IMR-90 (cell line): ENCODE measurements around the gene OR6J1. TPM values are rescaled to one million over a fixed set of nuclear protein-coding genes. Genes with fewer than 3 reads are reported as not detected.

Experiments used
- ATAC-seq: fragments of 200-7000 bp; cut with Tn5 transposase; 2 replicates; pipeline ENCODE4 v1.9.1; 2020; ENCODE audit warnings: low read depth, mild to moderate bottlenecking, moderate library complexity
- BruUV-seq: library from RNA; stranded (reverse); fragments of 400-500 nt; replicated peaks from 2 replicates; lab custom pipeline; 2021; lab: Mats Ljungman, UMichigan
- CTCF ChIA-PET: fragments of 300-600 bp; formaldehyde crosslinking; extraction: SDS; loops from one replicate; lab custom pipeline; 2021; ENCODE audit warnings: antibody characterized with exemption; lab: Yijun Ruan, JAX
- POLR2A ChIA-PET: fragments of 300-600 bp; sonication (Branson Sonifier 250); formaldehyde crosslinking; loops from one replicate; lab custom pipeline; 2022; ENCODE audit warnings: antibody characterized with exemption; ENCODE audit not compliant: unreplicated experiment; lab: Charles Lee
- DNase-seq: peaks from one replicate; pipeline ENCODE4 v3.0.0; 2013
- H2AFZ ChIP-seq: replicated peaks from 2 replicates; pipeline ENCODE3; 2013; ENCODE audit warnings: low read length, mild to moderate bottlenecking; ENCODE audit not compliant: poor library complexity
- H2AK5ac ChIP-seq: 2 replicates; pipeline ENCODE4 v1.6.1; 2013; ENCODE audit warnings: low read depth, low read length, inconsistent platforms
- H2AK9ac ChIP-seq: replicated peaks from 2 replicates; pipeline ENCODE3; 2013; ENCODE audit warnings: mild to moderate bottlenecking, low read depth, low read length, moderate library complexity; ENCODE audit not compliant: poor library complexity
- H2BK120ac ChIP-seq: 2 replicates; pipeline ENCODE4 v1.6.1; 2013; ENCODE audit warnings: low read depth, low read length, inconsistent platforms
- H2BK15ac ChIP-seq: 3 replicates; pipeline ENCODE4 v1.6.1; 2013; ENCODE audit warnings: low read depth, low read length, inconsistent platforms
- H2BK20ac ChIP-seq: 2 replicates; pipeline ENCODE4 v1.6.1; 2013; ENCODE audit warnings: low read depth, mild to moderate bottlenecking, inconsistent platforms, low read length, moderate library complexity
- H2BK5ac ChIP-seq: 2 replicates; pipeline ENCODE4 v1.6.1; 2013; ENCODE audit warnings: mild to moderate bottlenecking, low read depth, low read length, inconsistent platforms; ENCODE audit not compliant: poor library complexity, severe bottlenecking
- H3K14ac ChIP-seq: replicated peaks from 2 replicates; pipeline ENCODE4 v1.6.1; 2013; ENCODE audit warnings: low read depth, low read length, inconsistent platforms
- H3K18ac ChIP-seq: 2 replicates; pipeline ENCODE4 v1.6.1; 2013; ENCODE audit warnings: low read depth, low read length, control low read depth
- H3K23ac ChIP-seq: 2 replicates; pipeline ENCODE4 v1.6.1; 2013; ENCODE audit warnings: low read depth, low read length, inconsistent platforms
- H3K27ac ChIP-seq: 2 replicates; pipeline ENCODE4 v1.5.1; 2013; ENCODE audit warnings: mild to moderate bottlenecking, control low read depth, low read length; ENCODE audit not compliant: insufficient read depth
- H3K27me3 ChIP-seq: 2 replicates; pipeline ENCODE4 v1.6.1; 2013; ENCODE audit warnings: low read length; ENCODE audit not compliant: control insufficient read depth, insufficient read depth
- H3K36me3 ChIP-seq: 2 replicates; pipeline ENCODE4 v1.6.1; 2013; ENCODE audit warnings: low read length, mixed read lengths; ENCODE audit not compliant: control insufficient read depth, insufficient read depth
- H3K4ac ChIP-seq: 2 replicates; pipeline ENCODE4 v1.6.1; 2013; ENCODE audit warnings: low read depth, low read length, inconsistent platforms
- H3K4me1 ChIP-seq: 2 replicates; pipeline ENCODE4 v1.6.1; 2013; ENCODE audit warnings: low read length, mixed read lengths; ENCODE audit not compliant: control insufficient read depth, insufficient read depth
- H3K4me2 ChIP-seq: 2 replicates; pipeline ENCODE4 v1.6.1; 2013; ENCODE audit warnings: low read depth, mild to moderate bottlenecking, control low read depth, low read length, moderate library complexity
- H3K4me3 ChIP-seq: 2 replicates; pipeline ENCODE4 v1.5.1; 2013; ENCODE audit warnings: low read depth, mild to moderate bottlenecking, control low read depth, low read length, moderate library complexity; ENCODE audit not compliant: insufficient read depth
- H3K56ac ChIP-seq: 2 replicates; pipeline ENCODE4 v1.6.1; 2013; ENCODE audit warnings: low read length, inconsistent platforms; ENCODE audit not compliant: insufficient read depth; ENCODE audit errors: extremely low read depth
- H3K79me1 ChIP-seq, 2 experiments: 2 replicates each; pipeline ENCODE4 v1.6.1; 2013; ENCODE audit warnings: low read length in 2 of 2, inconsistent platforms in 1 of 2, low read depth in 1 of 2
- H3K9ac ChIP-seq: 2 replicates; pipeline ENCODE4 v1.6.1; 2013; ENCODE audit warnings: low read depth, low read length, control low read depth
- H3K9me1 ChIP-seq: 2 replicates; pipeline ENCODE4 v1.6.1; 2013; ENCODE audit warnings: low read length, inconsistent platforms; ENCODE audit not compliant: insufficient read depth
- H3K9me3 ChIP-seq: 2 replicates; pipeline ENCODE4 v1.6.1; 2013; ENCODE audit warnings: low read length; ENCODE audit not compliant: control insufficient read depth, insufficient read depth
- H4K20me1 ChIP-seq: 2 replicates; pipeline ENCODE4 v1.6.1; 2013; ENCODE audit warnings: low read length, inconsistent platforms; ENCODE audit not compliant: insufficient read depth
- H4K5ac ChIP-seq: 2 replicates; pipeline ENCODE4 v1.6.1; 2013; ENCODE audit warnings: mild to moderate bottlenecking, low read depth, low read length, control low read depth
- H4K8ac ChIP-seq, 2 experiments: 2 replicates each; pipeline ENCODE4 v1.6.1; 2013; ENCODE audit warnings: low read depth in 2 of 2, low read length in 2 of 2, control low read depth in 1 of 2, inconsistent platforms in 1 of 2
- H4K91ac ChIP-seq: 2 replicates; pipeline ENCODE4 v1.6.1; 2013; ENCODE audit warnings: low read depth, low read length, inconsistent platforms; ENCODE audit not compliant: insufficient read depth
- BHLHE40 ChIP-seq: fragments of 150-350 bp; IDR thresholded peaks from 2 replicates; pipeline ENCODE4 v1.6.1; 2016; ENCODE audit warnings: mild to moderate bottlenecking, low read depth, low read length
- MAFK ChIP-seq: IDR thresholded peaks from 2 replicates; pipeline ENCODE4 v1.6.1; 2012; ENCODE audit warnings: low read depth, low read length, improper control_type of control experiment
- RAD21 ChIP-seq: IDR thresholded peaks from 2 replicates; pipeline ENCODE4 v1.6.1; 2012; ENCODE audit warnings: low read length, improper control_type of control experiment
- RCOR1 ChIP-seq: IDR thresholded peaks from 2 replicates; pipeline ENCODE4 v1.6.1; 2012; ENCODE audit warnings: mild to moderate bottlenecking, low read length, improper control_type of control experiment; ENCODE audit not compliant: insufficient replicate concordance
- WGBS, 2 experiments: methylation state at CpG; one replicate each; pipeline versions ENCODE4 v1.1.5 to v1.1.7; 2013; ENCODE audit warnings: missing lambda C conversion rate in 2 of 2; ENCODE audit not compliant: insufficient read length in 1 of 2; ENCODE audit errors: extremely low coverage in 2 of 2; 5-methylcytosine and 5-hydroxymethylcytosine counted together
- dilution Hi-C: fragments of 300-500 bp; cut with HindIII; formaldehyde crosslinking; loops from one replicate; pipeline ENCODE4 v1.14.3; 2018; ENCODE audit warnings: low sequenced_read_pairs; ENCODE audit not compliant: unreplicated experiment
- in situ Hi-C: fragments of 300-500 bp; cut with MboI; formaldehyde crosslinking; loops from 3 replicates; pipeline ENCODE4 v1.14.3; 2019; ENCODE audit warnings: low sequenced_read_pairs, inconsistent platforms, mixed read lengths
- intact Hi-C: fragments of 100-400 bp; cut with micrococcal nuclease; formaldehyde crosslinking; loops from 2 replicates; pipeline ENCODE4 v1.10.0; 2022
- polyA plus RNA-seq, 3 experiments: library from polyadenylated mRNA; depleted of rRNA; stranded (reverse); fragments of >200 nt; gene quantifications; 2 replicates each; pipeline ENCODE4 v1.2.3, GENCODE V29; 2012; ENCODE audit warnings: low replicate concordance in 1 of 3
- total RNA-seq: library from RNA; depleted of rRNA; stranded (reverse); fragments of >200 nt; gene quantifications from 2 replicates; pipeline ENCODE4 v1.2.3, GENCODE V29; 2012

OR6J1 gene
- total and polyA plus RNA-seq, 2 of the 4 experiments (the other 2 are of a cell fraction): not detected

DNA sequence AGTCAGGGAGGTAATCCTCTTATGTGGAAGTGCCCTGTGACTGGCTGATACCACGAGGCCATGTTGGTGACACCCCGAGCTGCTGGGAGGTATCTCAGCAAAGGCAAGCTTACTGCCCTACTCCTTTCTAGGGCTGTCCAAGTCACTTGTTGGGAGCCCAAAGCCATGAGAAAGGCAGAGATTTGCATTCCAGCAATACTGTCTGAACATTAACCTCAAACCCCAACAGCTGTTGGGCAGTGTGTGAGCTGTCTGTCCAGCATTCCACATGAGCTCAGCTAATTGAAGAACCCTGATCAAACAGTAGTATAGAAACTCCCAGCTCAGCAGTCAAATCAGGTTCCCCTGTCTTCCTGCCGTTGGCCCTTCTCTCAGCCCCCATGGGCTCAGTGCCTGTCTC is 36.9 kb downstream of the OR6J1 start:
- TF ChIP-seq MAFK: no peak
- no peak for TF ChIP-seq BHLHE40
- TF ChIP-seq RCOR1: no peak
- TF ChIP-seq RAD21: no peak
- Histone ChIP-seq H2BK20ac (no peak overlapping the region), H4K91ac (no peak overlapping the region), H2BK5ac (no peak overlapping the region), H3K27ac (no peak overlapping the region), H3K4me1 (peaks cover 5% of the 10 kb centered on the region; the same call in 1 of the 2 replicates), H3K9me3 (no peaks in the 10 kb centered on the region), H3K9me1 (peaks cover 20% of the 10 kb centered on the region; the same call in 1 of the 2 replicates), H3K18ac (no peak overlapping the region), H2BK15ac (no peak overlapping the region), H3K23ac (no peak overlapping the region), H2AK9ac (no peak overlapping the region), H4K5ac (no peak overlapping the region), H2AFZ (no peak overlapping the region), H4K20me1 (no peaks in the 10 kb centered on the region), H3K27me3 (no peaks in the 10 kb centered on the region), H3K14ac (no peak overlapping the region), H4K8ac (no peak overlapping the region), H3K36me3 (peaks cover 67% of the 10 kb centered on the region), H2AK5ac (0 out of 2 replicates have a peak overlapping the region, but pooled peaks have one; percentile 5), H3K79me1 (peaks cover 0 to 3% of the 10 kb centered on the region in 2 experiments; a peak in 1 of 4 replicates), H3K4ac (no peak overlapping the region), H3K4me2 (no peak overlapping the region), H2BK120ac (no peak overlapping the region), H3K4me3 (no peak overlapping the region), H3K56ac (no peak overlapping the region), H3K9ac (no peak overlapping the region)
- ChIA-PET CTCF (no interaction called here), POLR2A (no interaction called here)
- in situ Hi-C loops (no loop called here), dilution Hi-C loops (no loop called here), intact Hi-C loops (no loop called here)
- DNase-seq: peak; percentile 38
- no TSS peak for BruUV-seq
- ATAC-seq: no peak; the same call in 1 of the 2 replicates
- no CpG with 5 or more reads among the region's 3 CpGs for WGBS, 2 experiments
